HepG2 (cell line): Measurements from ENCODE around the gene USB1.

Experiments
- AFF4 ChIP-seq: sonication (generic); formaldehyde crosslinking; IDR thresholded peaks from 2 replicates; pipeline ENCODE4 v1.4.0; 2020; ENCODE audit warnings: missing genetic modification reagents
- ARNT2 ChIP-seq: sonication (generic); formaldehyde crosslinking; IDR thresholded peaks from 2 replicates; pipeline ENCODE4 v1.8.0; 2022; ENCODE audit warnings: mild to moderate bottlenecking, low read depth, missing genetic modification reagents, moderate library complexity
- ELF1 ChIP-seq: sonication (generic); formaldehyde crosslinking; IDR thresholded peaks from 2 replicates; pipeline ENCODE4 v1.4.0; 2020; ENCODE audit warnings: missing genetic modification reagents
- HCFC1 ChIP-seq: fragments of 150-350 bp; IDR thresholded peaks from 2 replicates; pipeline ENCODE4 v1.6.1; 2014; ENCODE audit warnings: low read depth, low read length
- HDAC2 ChIP-seq: sonication (generic); formaldehyde crosslinking; IDR thresholded peaks from 2 replicates; pipeline ENCODE4 v1.4.0; 2020; ENCODE audit warnings: missing genetic modification reagents
- KIAA2018 ChIP-seq: sonication (generic); formaldehyde crosslinking; IDR thresholded peaks from 2 replicates; pipeline ENCODE4 v1.5.0; 2020; ENCODE audit warnings: mild to moderate bottlenecking, missing genetic modification reagents, borderline replicate concordance
- POLR2AphosphoS5 ChIP-seq: IDR thresholded peaks from 2 replicates; pipeline ENCODE4 v1.6.1; 2012; ENCODE audit warnings: low read depth, low read length
- TF ChIP-seq, protein P1 (sequence below): IDR thresholded peaks from 2 replicates; pipeline ENCODE4 v1.6.1; 2012; ENCODE audit warnings: low read length, improper control_type of control experiment
- TF ChIP-seq, protein P2 (sequence below): IDR thresholded peaks from 2 replicates; pipeline ENCODE4 v1.6.1; 2012; ENCODE audit warnings: inconsistent platforms

DNA sequence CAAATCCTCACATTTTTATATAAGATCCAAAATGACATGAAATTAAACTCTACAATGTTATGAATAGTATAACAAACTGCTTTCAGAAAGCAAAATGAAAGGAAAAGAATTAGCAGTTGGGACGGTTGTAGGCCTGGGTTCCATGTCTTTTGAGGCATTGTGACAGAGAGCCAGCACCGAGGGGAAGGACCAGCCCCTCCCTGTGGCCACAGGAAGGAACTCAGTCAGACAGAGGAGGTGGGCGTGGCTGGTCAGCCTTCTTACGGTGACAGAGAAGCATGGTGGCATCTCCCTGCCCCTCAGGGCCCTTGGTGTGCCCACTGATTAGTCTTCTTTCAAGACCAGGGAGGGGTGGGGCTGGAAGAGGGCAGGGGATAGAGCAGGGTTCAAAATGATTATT is 6.4 kb upstream of the USB1 start:
- no peak for TF ChIP-seq HDAC2 (CRISPR knock-in tag)
- no peak for TF ChIP-seq POLR2AphosphoS5
- no peak for TF ChIP-seq ELF1 (CRISPR knock-in tag)
- TF ChIP-seq, protein P1, sequence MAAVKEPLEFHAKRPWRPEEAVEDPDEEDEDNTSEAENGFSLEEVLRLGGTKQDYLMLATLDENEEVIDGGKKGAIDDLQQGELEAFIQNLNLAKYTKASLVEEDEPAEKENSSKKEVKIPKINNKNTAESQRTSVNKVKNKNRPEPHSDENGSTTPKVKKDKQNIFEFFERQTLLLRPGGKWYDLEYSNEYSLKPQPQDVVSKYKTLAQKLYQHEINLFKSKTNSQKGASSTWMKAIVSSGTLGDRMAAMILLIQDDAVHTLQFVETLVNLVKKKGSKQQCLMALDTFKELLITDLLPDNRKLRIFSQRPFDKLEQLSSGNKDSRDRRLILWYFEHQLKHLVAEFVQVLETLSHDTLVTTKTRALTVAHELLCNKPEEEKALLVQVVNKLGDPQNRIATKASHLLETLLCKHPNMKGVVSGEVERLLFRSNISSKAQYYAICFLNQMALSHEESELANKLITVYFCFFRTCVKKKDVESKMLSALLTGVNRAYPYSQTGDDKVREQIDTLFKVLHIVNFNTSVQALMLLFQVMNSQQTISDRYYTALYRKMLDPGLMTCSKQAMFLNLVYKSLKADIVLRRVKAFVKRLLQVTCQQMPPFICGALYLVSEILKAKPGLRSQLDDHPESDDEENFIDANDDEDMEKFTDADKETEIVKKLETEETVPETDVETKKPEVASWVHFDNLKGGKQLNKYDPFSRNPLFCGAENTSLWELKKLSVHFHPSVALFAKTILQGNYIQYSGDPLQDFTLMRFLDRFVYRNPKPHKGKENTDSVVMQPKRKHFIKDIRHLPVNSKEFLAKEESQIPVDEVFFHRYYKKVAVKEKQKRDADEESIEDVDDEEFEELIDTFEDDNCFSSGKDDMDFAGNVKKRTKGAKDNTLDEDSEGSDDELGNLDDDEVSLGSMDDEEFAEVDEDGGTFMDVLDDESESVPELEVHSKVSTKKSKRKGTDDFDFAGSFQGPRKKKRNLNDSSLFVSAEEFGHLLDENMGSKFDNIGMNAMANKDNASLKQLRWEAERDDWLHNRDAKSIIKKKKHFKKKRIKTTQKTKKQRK = no peak
- TF ChIP-seq KIAA2018 (CRISPR knock-in tag) = no peak
- TF ChIP-seq ARNT2 = no peak
- TF ChIP-seq AFF4 (CRISPR knock-in tag) = no peak
- no peak for TF ChIP-seq HCFC1
- TF ChIP-seq, protein P2, sequence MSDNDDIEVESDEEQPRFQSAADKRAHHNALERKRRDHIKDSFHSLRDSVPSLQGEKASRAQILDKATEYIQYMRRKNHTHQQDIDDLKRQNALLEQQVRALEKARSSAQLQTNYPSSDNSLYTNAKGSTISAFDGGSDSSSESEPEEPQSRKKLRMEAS = no peak
